HepG2 (cell line): ENCODE measurements around the gene ENAH. TPM values are rescaled to one million over a fixed set of nuclear protein-coding genes. Genes with fewer than 3 reads are reported as not detected.

Source experiments
- ARHGAP35 ChIP-seq: sonication (generic); formaldehyde crosslinking; IDR thresholded peaks from 2 replicates; pipeline ENCODE4 v1.9.0; 2022; ENCODE audit warnings: mild to moderate bottlenecking, inconsistent platforms, moderate library complexity, missing genetic modification reagents, borderline replicate concordance
- BORCS8-MEF2B ChIP-seq: sonication (generic); formaldehyde crosslinking; IDR thresholded peaks from 2 replicates; pipeline ENCODE4 v1.8.0; 2022; ENCODE audit warnings: mild to moderate bottlenecking, missing genetic modification reagents
- BRD4 ChIP-seq: sonication (generic); formaldehyde crosslinking; IDR thresholded peaks from 2 replicates; pipeline ENCODE4 v1.4.0; 2020; ENCODE audit warnings: missing genetic modification reagents
- GPN1 ChIP-seq: sonication (generic); formaldehyde crosslinking; IDR thresholded peaks from 2 replicates; pipeline ENCODE4 v1.5.1; 2020; ENCODE audit warnings: missing genetic modification reagents, borderline replicate concordance
- JUNB ChIP-seq: sonication (generic); formaldehyde crosslinking; IDR thresholded peaks from 2 replicates; pipeline ENCODE4 v1.8.0; 2022; ENCODE audit warnings: missing genetic modification reagents, mild to moderate bottlenecking, borderline replicate concordance
- RFX5 ChIP-seq: IDR thresholded peaks from 2 replicates; pipeline ENCODE4 v1.6.1; 2011; ENCODE audit warnings: low read depth, low read length, improper control_type of control experiment
- YEATS4 ChIP-seq: sonication (generic); formaldehyde crosslinking; IDR thresholded peaks from 2 replicates; pipeline ENCODE4 v1.4.0; 2020; ENCODE audit warnings: missing genetic modification reagents, borderline replicate concordance
- ZFAT ChIP-seq: sonication (generic); formaldehyde crosslinking; conservative IDR thresholded peaks from 2 replicates; pipeline ENCODE4 v1.8.1; 2023; ENCODE audit warnings: missing genetic modification reagents, inconsistent platforms
- ZNF652 ChIP-seq: IDR thresholded peaks from 2 replicates; pipeline ENCODE4 v1.6.1; 2016; ENCODE audit warnings: low read depth, borderline replicate concordance
- polyA plus RNA-seq, 8 experiments: library from polyadenylated mRNA; depleted of rRNA in 3 of 8; stranded (reverse) in 7 of 8; unstranded in 1 of 8; fragments of >200 nt; fragmentation: Illumina TruSeq in 4 of 8; extraction: Trizol in 4 of 8; gene quantifications; 2 replicates each; pipeline versions ENCODE4 v1.2.1 to v1.2.3, GENCODE V29; 2011 to 2016; ENCODE audit warnings: low read depth in 4 of 8, missing spikeins in 1 of 8, mixed read lengths in 1 of 8; ENCODE audit not compliant: insufficient read depth in 1 of 8
- total RNA-seq, 5 experiments: library from RNA; depleted of rRNA; stranded (reverse); fragments of >200 nt; fragmentation: Illumina TruSeq; extraction: Trizol; gene quantifications; 2 replicates each; pipeline ENCODE4 v1.2.3, GENCODE V29; 2016; ENCODE audit warnings: low read depth in 1 of 5
- TF ChIP-seq, protein P1 (sequence below): sonication (generic); formaldehyde crosslinking; IDR thresholded peaks from 2 replicates; pipeline ENCODE4 v1.4.0; 2020; ENCODE audit warnings: mild to moderate bottlenecking, missing genetic modification reagents
- TF ChIP-seq, protein P2 (sequence below): sonication (generic); formaldehyde crosslinking; IDR thresholded peaks from 2 replicates; pipeline ENCODE4 v1.4.0; 2020; ENCODE audit warnings: missing genetic modification reagents, mild to moderate bottlenecking, borderline replicate concordance
- TF ChIP-seq, protein P3 (sequence below): sonication (generic); formaldehyde crosslinking; IDR thresholded peaks from 2 replicates; pipeline ENCODE4 v1.5.1; 2020; ENCODE audit warnings: missing genetic modification reagents, mild to moderate bottlenecking, borderline replicate concordance
- TF ChIP-seq, protein P4 (sequence below), 2 experiments: sonication (generic) in 1 of 2; formaldehyde crosslinking in 1 of 2; IDR thresholded peaks; 2 replicates each; pipeline versions ENCODE4 v1.4.0 to v1.6.1; 2018 to 2020; ENCODE audit warnings: missing genetic modification reagents in 2 of 2, borderline replicate concordance in 1 of 2, low read depth in 1 of 2, mild to moderate bottlenecking in 1 of 2, missing biosample characterization in 1 of 2
- TF ChIP-seq, protein P5 (sequence below): IDR thresholded peaks from 2 replicates; pipeline ENCODE4 v1.6.1; 2016; ENCODE audit warnings: low read depth, control low read depth
- TF ChIP-seq, protein P6 (sequence below): sonication (generic); formaldehyde crosslinking; IDR thresholded peaks from 2 replicates; pipeline ENCODE4 v1.4.0; 2020; ENCODE audit warnings: missing genetic modification reagents

ENAH gene
- total and polyA plus RNA-seq, 2 of the 13 experiments (the other 11 are each of a cell fraction or from before 2014, with no cell fraction given), result 22.1 to 58.3 TPM

DNA sequence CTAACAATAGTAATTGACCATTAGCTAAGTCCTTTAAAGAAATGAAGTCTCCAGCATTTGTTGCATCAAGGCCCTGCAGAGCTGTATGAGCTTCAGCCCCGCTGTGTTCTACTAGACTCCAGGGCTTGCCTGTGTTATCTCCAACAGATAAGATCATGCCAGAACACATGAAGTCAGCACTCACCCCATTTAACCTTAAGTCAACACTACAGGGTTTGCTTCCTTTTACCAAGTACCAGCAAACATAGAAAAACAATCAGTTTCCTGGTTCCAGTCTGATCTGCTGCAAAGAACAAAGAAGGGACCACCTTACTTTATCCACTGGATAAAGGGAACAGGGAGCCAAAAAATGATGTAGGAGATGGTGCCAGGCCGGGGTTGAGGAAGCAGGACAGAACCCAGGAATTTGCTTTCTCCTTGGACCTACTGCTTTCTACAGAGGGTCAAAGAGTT, 41.3 kb upstream of the ENAH start (continued):
- TF ChIP-seq, protein P1, sequence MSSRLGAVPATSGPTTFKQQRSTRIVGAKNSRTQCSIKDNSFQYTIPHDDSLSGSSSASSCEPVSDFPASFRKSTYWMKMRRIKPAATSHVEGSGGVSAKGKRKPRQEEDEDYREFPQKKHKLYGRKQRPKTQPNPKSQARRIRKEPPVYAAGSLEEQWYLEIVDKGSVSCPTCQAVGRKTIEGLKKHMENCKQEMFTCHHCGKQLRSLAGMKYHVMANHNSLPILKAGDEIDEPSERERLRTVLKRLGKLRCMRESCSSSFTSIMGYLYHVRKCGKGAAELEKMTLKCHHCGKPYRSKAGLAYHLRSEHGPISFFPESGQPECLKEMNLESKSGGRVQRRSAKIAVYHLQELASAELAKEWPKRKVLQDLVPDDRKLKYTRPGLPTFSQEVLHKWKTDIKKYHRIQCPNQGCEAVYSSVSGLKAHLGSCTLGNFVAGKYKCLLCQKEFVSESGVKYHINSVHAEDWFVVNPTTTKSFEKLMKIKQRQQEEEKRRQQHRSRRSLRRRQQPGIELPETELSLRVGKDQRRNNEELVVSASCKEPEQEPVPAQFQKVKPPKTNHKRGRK (CRISPR knock-in tag), result no peak
- TF ChIP-seq, protein P2, sequence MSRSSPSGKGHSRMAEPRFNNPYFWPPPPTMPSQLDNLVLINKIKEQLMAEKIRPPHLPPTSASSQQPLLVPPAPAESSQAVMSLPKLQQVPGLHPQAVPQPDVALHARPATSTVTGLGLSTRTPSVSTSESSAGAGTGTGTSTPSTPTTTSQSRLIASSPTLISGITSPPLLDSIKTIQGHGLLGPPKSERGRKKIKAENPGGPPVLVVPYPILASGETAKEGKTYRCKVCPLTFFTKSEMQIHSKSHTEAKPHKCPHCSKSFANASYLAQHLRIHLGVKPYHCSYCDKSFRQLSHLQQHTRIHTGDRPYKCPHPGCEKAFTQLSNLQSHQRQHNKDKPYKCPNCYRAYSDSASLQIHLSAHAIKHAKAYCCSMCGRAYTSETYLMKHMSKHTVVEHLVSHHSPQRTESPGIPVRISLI (CRISPR knock-in tag), result peak; percentile 64; the same call in 1 of the 2 replicates
- TF ChIP-seq, protein P3, sequence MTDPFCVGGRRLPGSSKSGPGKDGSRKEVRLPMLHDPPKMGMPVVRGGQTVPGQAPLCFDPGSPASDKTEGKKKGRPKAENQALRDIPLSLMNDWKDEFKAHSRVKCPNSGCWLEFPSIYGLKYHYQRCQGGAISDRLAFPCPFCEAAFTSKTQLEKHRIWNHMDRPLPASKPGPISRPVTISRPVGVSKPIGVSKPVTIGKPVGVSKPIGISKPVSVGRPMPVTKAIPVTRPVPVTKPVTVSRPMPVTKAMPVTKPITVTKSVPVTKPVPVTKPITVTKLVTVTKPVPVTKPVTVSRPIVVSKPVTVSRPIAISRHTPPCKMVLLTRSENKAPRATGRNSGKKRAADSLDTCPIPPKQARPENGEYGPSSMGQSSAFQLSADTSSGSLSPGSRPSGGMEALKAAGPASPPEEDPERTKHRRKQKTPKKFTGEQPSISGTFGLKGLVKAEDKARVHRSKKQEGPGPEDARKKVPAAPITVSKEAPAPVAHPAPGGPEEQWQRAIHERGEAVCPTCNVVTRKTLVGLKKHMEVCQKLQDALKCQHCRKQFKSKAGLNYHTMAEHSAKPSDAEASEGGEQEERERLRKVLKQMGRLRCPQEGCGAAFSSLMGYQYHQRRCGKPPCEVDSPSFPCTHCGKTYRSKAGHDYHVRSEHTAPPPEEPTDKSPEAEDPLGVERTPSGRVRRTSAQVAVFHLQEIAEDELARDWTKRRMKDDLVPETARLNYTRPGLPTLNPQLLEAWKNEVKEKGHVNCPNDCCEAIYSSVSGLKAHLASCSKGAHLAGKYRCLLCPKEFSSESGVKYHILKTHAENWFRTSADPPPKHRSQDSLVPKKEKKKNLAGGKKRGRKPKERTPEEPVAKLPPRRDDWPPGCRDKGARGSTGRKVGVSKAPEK, result no peak
- TF ChIP-seq YEATS4 (CRISPR knock-in tag) (peak; percentile 40; the same call in 1 of the 2 replicates), BORCS8-MEF2B (CRISPR knock-in tag) (no peak), JUNB (CRISPR knock-in tag) (no peak), RFX5 (no peak), GPN1 (CRISPR knock-in tag) (no peak), ZFAT (no peak), ARHGAP35 (CRISPR knock-in tag) (no peak), BRD4 (no peak), ZNF652 (CRISPR knock-in tag) (peak; percentile 10; the same call in 1 of the 2 replicates)
- TF ChIP-seq, protein P4, sequence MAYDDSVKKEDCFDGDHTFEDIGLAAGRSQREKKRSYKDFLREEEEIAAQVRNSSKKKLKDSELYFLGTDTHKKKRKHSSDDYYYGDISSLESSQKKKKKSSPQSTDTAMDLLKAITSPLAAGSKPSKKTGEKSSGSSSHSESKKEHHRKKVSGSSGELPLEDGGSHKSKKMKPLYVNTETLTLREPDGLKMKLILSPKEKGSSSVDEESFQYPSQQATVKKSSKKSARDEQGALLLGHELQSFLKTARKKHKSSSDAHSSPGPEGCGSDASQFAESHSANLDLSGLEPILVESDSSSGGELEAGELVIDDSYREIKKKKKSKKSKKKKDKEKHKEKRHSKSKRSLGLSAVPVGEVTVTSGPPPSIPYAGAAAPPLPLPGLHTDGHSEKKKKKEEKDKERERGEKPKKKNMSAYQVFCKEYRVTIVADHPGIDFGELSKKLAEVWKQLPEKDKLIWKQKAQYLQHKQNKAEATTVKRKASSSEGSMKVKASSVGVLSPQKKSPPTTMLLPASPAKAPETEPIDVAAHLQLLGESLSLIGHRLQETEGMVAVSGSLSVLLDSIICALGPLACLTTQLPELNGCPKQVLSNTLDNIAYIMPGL (CRISPR knock-in tag; IDR thresholded peaks at IDR 0.05; ENCODE audit: borderline replicate concordance in 1 of 2, low read depth in 1 of 2), result no peak
- TF ChIP-seq, protein P5, sequence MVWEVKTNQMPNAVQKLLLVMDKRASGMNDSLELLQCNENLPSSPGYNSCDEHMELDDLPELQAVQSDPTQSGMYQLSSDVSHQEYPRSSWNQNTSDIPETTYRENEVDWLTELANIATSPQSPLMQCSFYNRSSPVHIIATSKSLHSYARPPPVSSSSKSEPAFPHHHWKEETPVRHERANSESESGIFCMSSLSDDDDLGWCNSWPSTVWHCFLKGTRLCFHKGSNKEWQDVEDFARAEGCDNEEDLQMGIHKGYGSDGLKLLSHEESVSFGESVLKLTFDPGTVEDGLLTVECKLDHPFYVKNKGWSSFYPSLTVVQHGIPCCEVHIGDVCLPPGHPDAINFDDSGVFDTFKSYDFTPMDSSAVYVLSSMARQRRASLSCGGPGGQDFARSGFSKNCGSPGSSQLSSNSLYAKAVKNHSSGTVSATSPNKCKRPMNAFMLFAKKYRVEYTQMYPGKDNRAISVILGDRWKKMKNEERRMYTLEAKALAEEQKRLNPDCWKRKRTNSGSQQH, result peak; percentile 39; the same call in 1 of the 2 replicates
- TF ChIP-seq, protein P6, sequence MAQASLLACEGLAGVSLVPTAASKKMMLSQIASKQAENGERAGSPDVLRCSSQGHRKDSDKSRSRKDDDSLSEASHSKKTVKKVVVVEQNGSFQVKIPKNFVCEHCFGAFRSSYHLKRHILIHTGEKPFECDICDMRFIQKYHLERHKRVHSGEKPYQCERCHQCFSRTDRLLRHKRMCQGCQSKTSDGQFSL (CRISPR knock-in tag), result no peak
